Endothelial cell of umbilical vein (primary cell): ENCODE results near the gene KAT6B.

Experiments used
- EZH2 ChIP-seq: IDR thresholded peaks from 2 replicates; pipeline ENCODE4 v1.6.1; 2012; ENCODE audit warnings: borderline replicate concordance, low read depth, mild to moderate bottlenecking, moderate library complexity, low read length, inconsistent platforms; ENCODE audit not compliant: severe bottlenecking
- GATA2 ChIP-seq: IDR thresholded peaks from 2 replicates; pipeline ENCODE4 v1.7.0; 2011; ENCODE audit warnings: low read depth, mild to moderate bottlenecking, moderate library complexity, mixed read lengths, low read length; ENCODE audit not compliant: insufficient read length, insufficient read depth
- MYC ChIP-seq: IDR thresholded peaks from one replicate; pipeline ENCODE4 v1.6.1; 2011; ENCODE audit warnings: mild to moderate bottlenecking, low read depth, low read length
- POLR2A ChIP-seq: IDR thresholded peaks from 2 replicates; pipeline ENCODE4 v1.6.1; 2012; ENCODE audit warnings: low read depth, mild to moderate bottlenecking, control low read depth, low read length
- POLR2AphosphoS5 ChIP-seq: IDR thresholded peaks from 2 replicates; pipeline ENCODE4 v1.6.1; 2012; ENCODE audit warnings: low read depth, mild to moderate bottlenecking, control low read depth, low read length, moderate library complexity; ENCODE audit not compliant: insufficient read depth
- TF ChIP-seq, protein P1 (sequence below): IDR thresholded peaks from 2 replicates; pipeline ENCODE4 v1.6.1; 2011; ENCODE audit not compliant: insufficient read depth, insufficient read length
- TF ChIP-seq, protein P2 (sequence below), 2 donors: IDR thresholded peaks; 1 replicate in 1 of 2; 2 replicates in 1 of 2; pipeline ENCODE4 v1.5.1; 2011; ENCODE audit warnings: low read length in 2 of 2, mild to moderate bottlenecking in 2 of 2, moderate library complexity in 2 of 2, control low read depth in 1 of 2, inconsistent platforms in 1 of 2, low read depth in 1 of 2; ENCODE audit not compliant: insufficient read depth in 1 of 2; ENCODE audit errors: extremely low read depth in 1 of 2

DNA sequence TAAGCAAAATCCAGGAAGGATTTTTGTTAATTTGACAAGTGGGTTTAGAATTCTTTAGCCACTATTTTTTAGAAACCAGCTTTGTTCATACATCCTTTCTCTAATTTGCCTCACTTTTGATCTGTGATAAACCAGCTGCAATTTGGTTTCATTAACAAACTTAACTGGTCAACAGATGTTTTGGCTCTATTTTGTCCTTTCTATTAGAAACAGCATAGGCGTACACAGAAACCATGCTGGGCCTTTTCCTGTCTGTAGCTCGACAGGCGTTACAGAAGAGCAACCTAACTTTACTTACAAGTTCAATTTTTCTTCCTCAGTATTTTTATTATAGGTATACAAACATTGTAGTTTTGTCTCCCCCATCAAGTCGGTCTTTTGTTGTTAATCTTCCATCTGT is 28.2 kb downstream of the KAT6B start:
- TF ChIP-seq POLR2A (no peak), EZH2 (no peak), GATA2 (no peak), POLR2AphosphoS5 (no peak), MYC (no peak)
- TF ChIP-seq, protein P1, sequence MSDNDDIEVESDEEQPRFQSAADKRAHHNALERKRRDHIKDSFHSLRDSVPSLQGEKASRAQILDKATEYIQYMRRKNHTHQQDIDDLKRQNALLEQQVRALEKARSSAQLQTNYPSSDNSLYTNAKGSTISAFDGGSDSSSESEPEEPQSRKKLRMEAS, result no peak
- TF ChIP-seq, protein P2, sequence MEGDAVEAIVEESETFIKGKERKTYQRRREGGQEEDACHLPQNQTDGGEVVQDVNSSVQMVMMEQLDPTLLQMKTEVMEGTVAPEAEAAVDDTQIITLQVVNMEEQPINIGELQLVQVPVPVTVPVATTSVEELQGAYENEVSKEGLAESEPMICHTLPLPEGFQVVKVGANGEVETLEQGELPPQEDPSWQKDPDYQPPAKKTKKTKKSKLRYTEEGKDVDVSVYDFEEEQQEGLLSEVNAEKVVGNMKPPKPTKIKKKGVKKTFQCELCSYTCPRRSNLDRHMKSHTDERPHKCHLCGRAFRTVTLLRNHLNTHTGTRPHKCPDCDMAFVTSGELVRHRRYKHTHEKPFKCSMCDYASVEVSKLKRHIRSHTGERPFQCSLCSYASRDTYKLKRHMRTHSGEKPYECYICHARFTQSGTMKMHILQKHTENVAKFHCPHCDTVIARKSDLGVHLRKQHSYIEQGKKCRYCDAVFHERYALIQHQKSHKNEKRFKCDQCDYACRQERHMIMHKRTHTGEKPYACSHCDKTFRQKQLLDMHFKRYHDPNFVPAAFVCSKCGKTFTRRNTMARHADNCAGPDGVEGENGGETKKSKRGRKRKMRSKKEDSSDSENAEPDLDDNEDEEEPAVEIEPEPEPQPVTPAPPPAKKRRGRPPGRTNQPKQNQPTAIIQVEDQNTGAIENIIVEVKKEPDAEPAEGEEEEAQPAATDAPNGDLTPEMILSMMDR (IDR thresholded peaks at IDR 0.05; ENCODE audit: extremely low read depth in 1 of 2, insufficient read depth in 1 of 2, low read depth in 1 of 2, low read length in 2 of 2), result no peak
